ENCODE measurements around the gene PXN.

- TF ChIP-seq CTCF (IDR thresholded peaks at IDR 0.05): no peak
- no peak for TF ChIP-seq POLR2AphosphoS5 (IDR thresholded peaks at IDR 0.05)
Measured at GRCh38 chr12:120259418-120260202, 5.9 kb downstream of the PXN start.

Measured in stomach (tissue), 4 donors.